Endothelial cell of umbilical vein (primary cell): ENCODE measurements around the gene IL22RA1. TPM values are rescaled to one million over a fixed set of nuclear protein-coding genes. Genes with fewer than 3 reads are reported as not detected.

Source experiments
- BruUV-seq: library from RNA; stranded (reverse); fragments of 400-500 nt; replicated peaks from 2 replicates; lab custom pipeline; 2021; lab: Mats Ljungman, UMichigan
- CTCF ChIA-PET: fragments of 300-600, 350-600 bp; sonication (Branson Sonifier 250); formaldehyde crosslinking; loops from one replicate; lab custom pipeline; 2021; ENCODE audit warnings: antibody characterized with exemption, inconsistent platforms; lab: Charles Lee
- POLR2A ChIA-PET: fragments of 300-600, 350-600 bp; sonication (Branson Sonifier 250); formaldehyde crosslinking; loops from one replicate; lab custom pipeline; 2021; ENCODE audit warnings: antibody characterized with exemption, inconsistent platforms; lab: Charles Lee
- DNase-seq: peaks from one replicate; pipeline ENCODE4 v3.0.0-alpha.2; 2011; ENCODE audit warnings: low read depth, low spot score
- FAIRE-seq: peaks from 2 replicates; lab custom pipeline; 2011; peaks lifted over from hg19 to GRCh38; lab: Jason Lieb, UNC
- H2AFZ ChIP-seq: 2 replicates; pipeline ENCODE4 v1.6.0; 2012; ENCODE audit warnings: low read depth, low read length, control low read depth, inconsistent platforms
- H3K27ac ChIP-seq: 2 replicates; pipeline ENCODE4 v1.5.1; 2011; ENCODE audit warnings: low read depth, mild to moderate bottlenecking, control low read depth, low read length, moderate library complexity; ENCODE audit not compliant: insufficient read depth
- H3K27me3 ChIP-seq, 2 experiments: 2 replicates each; pipeline versions ENCODE4 v1.6.0 to v1.6.1; 2011; ENCODE audit warnings: low read length in 2 of 2, mixed read lengths in 1 of 2; ENCODE audit not compliant: control insufficient read depth in 2 of 2, insufficient read depth in 2 of 2
- H3K36me3 ChIP-seq, 2 experiments: 2 replicates in 1 of 2; 3 replicates in 1 of 2; pipeline ENCODE4 v1.5.1; 2011; ENCODE audit warnings: low read length in 2 of 2, mild to moderate bottlenecking in 1 of 2, moderate library complexity in 1 of 2; ENCODE audit not compliant: control insufficient read depth in 2 of 2, insufficient read depth in 2 of 2; ENCODE audit errors: extremely low read depth in 1 of 2
- H3K4me1 ChIP-seq: 3 replicates; pipeline ENCODE4 v1.5.1; 2011; ENCODE audit warnings: mild to moderate bottlenecking, low read length; ENCODE audit not compliant: control insufficient read depth, insufficient read depth; ENCODE audit errors: extremely low read depth
- H3K4me2 ChIP-seq: 2 replicates; pipeline ENCODE4 v1.6.1; 2011; ENCODE audit warnings: low read length, control low read depth, mixed read lengths; ENCODE audit not compliant: insufficient read depth
- H3K4me3 ChIP-seq, 3 experiments: fragments of 200-600 bp in 1 of 3; sonication (generic), shearing (Covaris generic) in 1 of 3; replicated peaks in 1 of 3; 2 replicates each; pipeline ENCODE4 v1.5.1; 2011 to 2016; ENCODE audit warnings: control low read depth in 3 of 3, low read length in 3 of 3, mild to moderate bottlenecking in 2 of 3, inconsistent platforms in 1 of 3, low read depth in 1 of 3, moderate library complexity in 1 of 3; ENCODE audit not compliant: insufficient read depth in 1 of 3
- H3K79me2 ChIP-seq: 2 replicates; pipeline ENCODE4 v1.6.0; 2012; ENCODE audit warnings: low read length, inconsistent platforms; ENCODE audit not compliant: control insufficient read depth, insufficient read depth
- H3K9ac ChIP-seq: replicated peaks from 2 replicates; pipeline ENCODE3; 2011; ENCODE audit warnings: low read length, control low read depth; ENCODE audit not compliant: insufficient read depth; ENCODE audit errors: extremely low read depth
- H3K9me1 ChIP-seq: replicated peaks from 3 replicates; pipeline ENCODE4 v1.6.0; 2011; ENCODE audit warnings: mild to moderate bottlenecking, low read length; ENCODE audit not compliant: control insufficient read depth, insufficient read depth; ENCODE audit errors: extremely low read depth
- H3K9me3 ChIP-seq: replicated peaks from 2 replicates; pipeline ENCODE4 v1.5.1; 2012; ENCODE audit warnings: low read length, inconsistent platforms; ENCODE audit not compliant: control insufficient read depth, insufficient read depth
- H4K20me1 ChIP-seq: replicated peaks from 2 replicates; pipeline ENCODE3; 2011; ENCODE audit warnings: mild to moderate bottlenecking, low read length; ENCODE audit not compliant: control insufficient read depth, insufficient read depth; ENCODE audit errors: extremely low read depth
- EZH2 ChIP-seq: IDR thresholded peaks from 2 replicates; pipeline ENCODE4 v1.6.1; 2012; ENCODE audit warnings: borderline replicate concordance, low read depth, mild to moderate bottlenecking, moderate library complexity, low read length, inconsistent platforms; ENCODE audit not compliant: severe bottlenecking
- GATA2 ChIP-seq: IDR thresholded peaks from 2 replicates; pipeline ENCODE4 v1.7.0; 2011; ENCODE audit warnings: low read depth, mild to moderate bottlenecking, moderate library complexity, mixed read lengths, low read length; ENCODE audit not compliant: insufficient read length, insufficient read depth
- JUN ChIP-seq: IDR thresholded peaks from 2 replicates; pipeline ENCODE4 v1.6.1; 2011; ENCODE audit warnings: borderline replicate concordance, low read depth; ENCODE audit not compliant: insufficient read length, insufficient read depth
- POLR2A ChIP-seq: IDR thresholded peaks from 2 replicates; pipeline ENCODE4 v1.6.1; 2012; ENCODE audit warnings: low read depth, mild to moderate bottlenecking, control low read depth, low read length
- dilution Hi-C: fragments of 300-500 bp; cut with MboI; formaldehyde crosslinking; loops from one replicate; pipeline ENCODE4 v1.15.0; 2019; ENCODE audit warnings: low sequenced_read_pairs; ENCODE audit not compliant: extremely low pct_ligation_motif_present
- intact Hi-C: fragments of 100-400 bp; cut with micrococcal nuclease; formaldehyde crosslinking; loops from one replicate; pipeline ENCODE4 v1.10.0; 2022
- polyA plus RNA-seq, 4 experiments: library from polyadenylated mRNA; depleted of rRNA in 3 of 4; stranded (reverse) in 3 of 4; unstranded in 1 of 4; fragments of >200 nt; gene quantifications; 2 replicates each; pipeline versions ENCODE4 v1.2.1 to v1.2.3, GENCODE V29; 2011 to 2012; ENCODE audit warnings: missing spikeins in 1 of 4
- total RNA-seq: library from RNA; stranded (reverse); gene quantifications from 2 replicates; pipeline ENCODE4 v1.2.3, GENCODE V29; 2021
- TF ChIP-seq, protein P1 (sequence below), 2 donors: IDR thresholded peaks; 1 replicate in 1 of 2; 2 replicates in 1 of 2; pipeline ENCODE4 v1.5.1; 2011; ENCODE audit warnings: low read length in 2 of 2, mild to moderate bottlenecking in 2 of 2, moderate library complexity in 2 of 2, control low read depth in 1 of 2, inconsistent platforms in 1 of 2, low read depth in 1 of 2; ENCODE audit not compliant: insufficient read depth in 1 of 2; ENCODE audit errors: extremely low read depth in 1 of 2

Gene IL22RA1
- total and polyA plus RNA-seq, 2 donors (not counting 3 experiments of a cell fraction or from before 2014, with no cell fraction given), result not detected

- Histone ChIP-seq H3K9me1 (no peaks in the 10 kb centered on the region), H3K9me3 (no peaks in the 10 kb centered on the region), H4K20me1 (no peaks in the 10 kb centered on the region), H3K9ac (no peak overlapping the region), H3K4me3 (no peak overlapping the region), H3K4me2 (no peak overlapping the region), H3K27ac (no peak overlapping the region), H3K36me3 (no peaks in the 10 kb centered on the region), H3K27me3 (no peaks in the 10 kb centered on the region), H3K4me1 (no peaks in the 10 kb centered on the region), H3K79me2 (no peaks in the 10 kb centered on the region), H2AFZ (no peak overlapping the region)
- CTCF ChIA-PET, result interaction anchor here (1.1 to 1.9 kb wide), 3 partner anchors 8 to 234 kb away, joined by 3 to 20 read pairs (median 3); no protein-coding TSS in a partner anchor
- intact Hi-C loops, result no loop called here
- POLR2A ChIA-PET, result no interaction called here
- dilution Hi-C loops, result no loop called here
- DNase-seq, result no peak
- FAIRE-seq, result no peak
- no peak for TF ChIP-seq POLR2A
- no peak for TF ChIP-seq GATA2
- TF ChIP-seq, protein P1, sequence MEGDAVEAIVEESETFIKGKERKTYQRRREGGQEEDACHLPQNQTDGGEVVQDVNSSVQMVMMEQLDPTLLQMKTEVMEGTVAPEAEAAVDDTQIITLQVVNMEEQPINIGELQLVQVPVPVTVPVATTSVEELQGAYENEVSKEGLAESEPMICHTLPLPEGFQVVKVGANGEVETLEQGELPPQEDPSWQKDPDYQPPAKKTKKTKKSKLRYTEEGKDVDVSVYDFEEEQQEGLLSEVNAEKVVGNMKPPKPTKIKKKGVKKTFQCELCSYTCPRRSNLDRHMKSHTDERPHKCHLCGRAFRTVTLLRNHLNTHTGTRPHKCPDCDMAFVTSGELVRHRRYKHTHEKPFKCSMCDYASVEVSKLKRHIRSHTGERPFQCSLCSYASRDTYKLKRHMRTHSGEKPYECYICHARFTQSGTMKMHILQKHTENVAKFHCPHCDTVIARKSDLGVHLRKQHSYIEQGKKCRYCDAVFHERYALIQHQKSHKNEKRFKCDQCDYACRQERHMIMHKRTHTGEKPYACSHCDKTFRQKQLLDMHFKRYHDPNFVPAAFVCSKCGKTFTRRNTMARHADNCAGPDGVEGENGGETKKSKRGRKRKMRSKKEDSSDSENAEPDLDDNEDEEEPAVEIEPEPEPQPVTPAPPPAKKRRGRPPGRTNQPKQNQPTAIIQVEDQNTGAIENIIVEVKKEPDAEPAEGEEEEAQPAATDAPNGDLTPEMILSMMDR (IDR thresholded peaks at IDR 0.05; ENCODE audit: extremely low read depth in 1 of 2, insufficient read depth in 1 of 2, low read depth in 1 of 2, low read length in 2 of 2), result peak in 1 of 2 donors; percentile 32
- TF ChIP-seq EZH2, result no peak
- no peak for TF ChIP-seq JUN
- BruUV-seq, result no TSS peak
Observed at GRCh38 chr1:24157918-24158481, 15.1 kb upstream of the IL22RA1 start.
